A549 treated with GW870086 at 1 μM for 4 hours (cell line): ENCODE measurements around the gene KIAA1217. TPM values are rescaled to one million over a fixed set of nuclear protein-coding genes. Genes with fewer than 3 reads are reported as not detected.

Source experiments
- total RNA-seq: library from RNA; stranded (reverse); fragments of 200-300 nt; extraction: Qiagen RNA extraction; gene quantifications from 5 replicates; pipeline ENCODE4 v1.2.3, GENCODE V29; 2022; ENCODE audit warnings: low read depth

Gene KIAA1217, protein sequence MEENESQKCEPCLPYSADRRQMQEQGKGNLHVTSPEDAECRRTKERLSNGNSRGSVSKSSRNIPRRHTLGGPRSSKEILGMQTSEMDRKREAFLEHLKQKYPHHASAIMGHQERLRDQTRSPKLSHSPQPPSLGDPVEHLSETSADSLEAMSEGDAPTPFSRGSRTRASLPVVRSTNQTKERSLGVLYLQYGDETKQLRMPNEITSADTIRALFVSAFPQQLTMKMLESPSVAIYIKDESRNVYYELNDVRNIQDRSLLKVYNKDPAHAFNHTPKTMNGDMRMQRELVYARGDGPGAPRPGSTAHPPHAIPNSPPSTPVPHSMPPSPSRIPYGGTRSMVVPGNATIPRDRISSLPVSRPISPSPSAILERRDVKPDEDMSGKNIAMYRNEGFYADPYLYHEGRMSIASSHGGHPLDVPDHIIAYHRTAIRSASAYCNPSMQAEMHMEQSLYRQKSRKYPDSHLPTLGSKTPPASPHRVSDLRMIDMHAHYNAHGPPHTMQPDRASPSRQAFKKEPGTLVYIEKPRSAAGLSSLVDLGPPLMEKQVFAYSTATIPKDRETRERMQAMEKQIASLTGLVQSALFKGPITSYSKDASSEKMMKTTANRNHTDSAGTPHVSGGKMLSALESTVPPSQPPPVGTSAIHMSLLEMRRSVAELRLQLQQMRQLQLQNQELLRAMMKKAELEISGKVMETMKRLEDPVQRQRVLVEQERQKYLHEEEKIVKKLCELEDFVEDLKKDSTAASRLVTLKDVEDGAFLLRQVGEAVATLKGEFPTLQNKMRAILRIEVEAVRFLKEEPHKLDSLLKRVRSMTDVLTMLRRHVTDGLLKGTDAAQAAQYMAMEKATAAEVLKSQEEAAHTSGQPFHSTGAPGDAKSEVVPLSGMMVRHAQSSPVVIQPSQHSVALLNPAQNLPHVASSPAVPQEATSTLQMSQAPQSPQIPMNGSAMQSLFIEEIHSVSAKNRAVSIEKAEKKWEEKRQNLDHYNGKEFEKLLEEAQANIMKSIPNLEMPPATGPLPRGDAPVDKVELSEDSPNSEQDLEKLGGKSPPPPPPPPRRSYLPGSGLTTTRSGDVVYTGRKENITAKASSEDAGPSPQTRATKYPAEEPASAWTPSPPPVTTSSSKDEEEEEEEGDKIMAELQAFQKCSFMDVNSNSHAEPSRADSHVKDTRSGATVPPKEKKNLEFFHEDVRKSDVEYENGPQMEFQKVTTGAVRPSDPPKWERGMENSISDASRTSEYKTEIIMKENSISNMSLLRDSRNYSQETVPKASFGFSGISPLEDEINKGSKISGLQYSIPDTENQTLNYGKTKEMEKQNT (N-terminal part only)
- 1.4 to 2.2 TPM (median 1.8 TPM) in 5 replicates for total RNA-seq

DNA sequence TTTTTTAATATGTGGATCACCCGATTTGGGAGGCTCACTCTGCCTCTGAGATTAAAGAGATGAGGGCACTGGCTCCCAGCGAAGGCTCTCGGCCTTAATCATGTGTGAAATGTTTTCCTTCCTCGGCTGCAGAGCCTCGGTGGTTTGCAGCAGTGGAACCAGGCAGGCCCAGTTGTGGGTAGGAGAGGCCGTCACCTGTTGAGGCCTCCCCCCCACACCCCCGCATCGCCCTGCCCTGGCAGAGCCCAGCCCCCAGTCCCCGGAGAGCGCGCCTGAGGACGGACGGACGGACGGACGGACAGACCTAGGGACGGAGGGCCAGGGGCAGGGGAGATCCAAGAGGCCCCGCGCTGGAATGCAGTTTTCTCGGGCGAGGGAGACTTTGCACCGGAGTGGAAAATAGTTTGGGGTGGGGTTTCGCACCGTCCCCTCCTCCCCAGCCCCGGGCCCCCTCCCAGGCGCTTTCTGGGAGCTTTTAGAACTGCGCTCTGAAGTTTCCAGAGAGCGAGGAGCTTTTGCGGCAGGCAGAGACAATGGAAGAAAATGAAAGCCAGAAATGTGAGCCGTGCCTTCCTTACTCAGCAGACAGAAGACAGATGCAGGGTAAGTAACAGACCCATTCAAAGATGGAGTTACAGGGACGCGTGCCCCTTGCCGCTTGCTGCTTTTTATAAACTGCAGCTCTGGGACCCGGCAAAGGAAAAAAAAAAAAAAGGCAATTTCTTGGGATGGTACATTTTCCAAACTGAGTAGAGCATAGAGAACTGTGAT is at the start of gene KIAA1217:
Gene KIAA1217 (plus strand): TSS at position 478 of the 771 bp plus-strand sequence. CDS start 56 bp downstream, at position 534.

